HG03045 (cell line): ENCODE results near the gene TDP2.
"Not testable (repeated sequence)": the region's sequence is repeated elsewhere in the genome, so short reads cannot be mapped to it uniquely, and the experiment has no call there.

Source experiments
- ATAC-seq: cut with Tn5 transposase; IDR thresholded peaks from one replicate; pipeline ENCODE4 v1.9.1; 2021; ENCODE audit warnings: mild to moderate bottlenecking, moderate library complexity; ENCODE audit not compliant: unreplicated experiment

Gene TDP2

DNA sequence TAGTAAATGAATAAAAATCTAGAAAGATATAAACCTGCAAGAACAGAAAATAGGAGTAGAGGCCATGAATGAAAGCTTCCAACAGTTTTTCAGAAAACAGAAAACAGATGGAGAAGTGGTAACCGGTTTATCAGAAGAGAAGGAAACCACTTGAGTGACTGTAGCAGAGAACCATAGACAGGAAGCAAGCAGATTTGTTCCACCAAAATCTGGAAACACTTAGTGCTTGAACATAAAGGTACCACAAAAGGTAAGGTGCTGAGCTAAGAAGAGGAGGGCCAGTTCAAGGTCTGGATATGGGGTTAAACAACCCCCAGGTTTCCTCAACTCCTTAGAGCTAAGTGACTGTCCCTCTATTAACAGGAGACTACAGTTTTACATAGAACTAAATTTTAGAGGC, 11.5 kb downstream of the TDP2 start:
- no peak for ATAC-seq

DNA sequence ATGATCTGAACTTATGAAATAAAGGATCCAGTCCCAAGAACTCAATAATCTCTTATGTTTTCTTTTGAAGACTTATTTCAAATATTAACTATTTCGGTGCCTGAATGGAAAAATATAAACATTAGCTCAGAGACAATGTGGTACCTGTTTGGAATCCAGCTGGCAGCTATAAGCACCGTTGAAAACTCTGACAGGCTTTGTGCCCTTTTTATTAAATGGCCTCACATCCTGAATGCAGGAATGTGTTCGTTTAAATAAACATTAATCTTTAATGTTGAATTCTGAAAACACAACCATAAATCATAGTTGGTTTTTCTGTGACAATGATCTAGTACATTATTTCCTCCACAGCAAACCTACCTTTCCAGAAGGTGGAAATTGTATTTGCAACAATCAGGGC, 16.3 kb downstream of the TDP2 start:
- no peak for ATAC-seq

DNA sequence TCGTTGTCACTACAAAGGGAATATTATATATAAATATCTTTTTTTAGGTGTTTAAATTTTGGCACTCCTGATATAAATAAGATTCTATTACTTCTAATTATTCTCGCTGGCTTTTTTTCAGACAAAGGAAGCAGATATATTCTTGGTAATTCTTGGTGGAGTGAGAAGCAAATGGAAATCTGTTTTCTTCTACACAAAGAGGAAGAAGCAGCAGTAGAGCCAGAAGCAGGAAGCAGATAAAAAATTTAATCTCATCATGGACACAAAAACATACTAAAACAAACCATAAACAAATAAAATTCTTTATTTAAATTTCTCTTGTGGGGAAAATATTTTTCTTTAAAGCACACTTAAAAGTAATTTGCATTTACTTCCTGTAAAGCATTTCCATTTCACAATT, 17.0 kb downstream of the TDP2 start:
- no peak for ATAC-seq

DNA sequence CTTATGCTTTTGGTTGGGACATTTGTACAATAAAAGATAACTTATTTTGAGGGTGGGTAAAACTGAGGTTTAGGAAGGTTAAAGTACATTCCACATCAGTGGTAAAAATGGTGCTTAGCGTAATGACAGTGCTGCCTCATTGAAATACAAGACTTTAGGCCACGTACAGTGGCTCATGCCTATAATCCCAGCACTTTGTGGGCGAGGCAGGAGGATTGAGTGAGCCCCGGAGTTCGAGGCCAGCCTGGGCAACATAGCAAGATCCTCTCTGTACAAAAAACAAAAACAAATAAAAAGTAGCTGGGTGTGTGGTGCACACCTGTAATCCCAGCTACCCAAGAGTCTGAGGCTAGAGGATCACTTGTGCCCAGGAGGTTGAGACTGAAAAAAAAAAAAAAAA, 18.4 kb downstream of the TDP2 start:
- ATAC-seq: no peak

DNA sequence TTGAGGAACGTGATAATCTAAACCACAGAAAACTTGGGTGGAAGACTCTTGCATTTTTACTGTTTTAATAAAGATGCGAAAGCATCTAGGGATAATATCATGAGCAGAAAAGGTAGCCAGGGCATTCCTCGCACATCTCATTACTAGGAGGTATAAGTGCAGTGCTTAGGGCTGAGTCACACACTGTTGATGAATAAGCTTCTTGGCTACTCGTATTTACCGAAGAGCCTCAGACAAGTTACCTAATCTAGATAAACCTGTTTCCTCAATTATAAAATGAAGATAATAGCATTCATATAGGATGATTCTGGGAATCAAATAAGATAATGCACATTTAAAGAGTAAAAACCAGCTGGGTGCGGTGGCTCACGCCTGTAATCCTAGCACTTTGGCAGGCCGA, 19.9 kb downstream of the TDP2 start:
- no peak for ATAC-seq

DNA sequence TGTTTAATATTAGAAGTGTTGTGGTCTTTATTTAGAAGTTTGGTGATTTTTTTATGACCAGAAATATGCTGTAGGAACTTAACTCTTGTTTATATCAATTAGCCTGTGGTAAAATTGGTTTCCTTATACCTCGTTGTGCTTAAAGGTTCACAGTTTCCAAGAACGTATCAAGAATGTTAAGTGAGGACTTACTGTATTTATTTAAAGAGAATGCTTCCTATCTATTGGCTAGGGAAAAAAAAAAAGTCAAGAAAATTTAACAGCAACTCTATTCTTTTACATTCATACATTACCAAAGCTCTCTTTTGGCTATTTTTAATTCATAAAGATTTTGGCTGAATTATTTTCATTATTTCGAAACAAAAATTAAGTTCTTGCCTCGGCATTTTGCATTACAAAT, 22.3 kb downstream of the TDP2 start:
- no peak for ATAC-seq

DNA sequence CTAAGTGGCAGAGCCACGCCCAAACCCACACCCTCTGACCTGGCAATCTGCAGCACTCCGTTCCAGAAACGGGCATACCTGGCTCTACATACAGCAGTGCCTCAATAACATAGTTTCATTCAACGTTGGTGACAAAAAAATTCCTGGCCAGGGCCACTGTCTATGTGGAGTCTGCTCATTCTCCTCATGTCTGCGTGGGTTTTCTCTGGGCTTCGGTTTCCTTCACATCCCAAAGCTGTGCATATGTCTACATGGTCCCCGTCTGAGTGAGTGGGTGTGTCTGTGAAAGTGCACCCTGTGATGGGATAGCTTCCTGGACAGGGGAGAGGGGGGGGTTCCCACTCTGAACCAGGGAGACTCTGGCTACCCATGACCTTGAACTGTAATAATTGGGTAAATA, 22.8 kb downstream of the TDP2 start:
- no peak for ATAC-seq

DNA sequence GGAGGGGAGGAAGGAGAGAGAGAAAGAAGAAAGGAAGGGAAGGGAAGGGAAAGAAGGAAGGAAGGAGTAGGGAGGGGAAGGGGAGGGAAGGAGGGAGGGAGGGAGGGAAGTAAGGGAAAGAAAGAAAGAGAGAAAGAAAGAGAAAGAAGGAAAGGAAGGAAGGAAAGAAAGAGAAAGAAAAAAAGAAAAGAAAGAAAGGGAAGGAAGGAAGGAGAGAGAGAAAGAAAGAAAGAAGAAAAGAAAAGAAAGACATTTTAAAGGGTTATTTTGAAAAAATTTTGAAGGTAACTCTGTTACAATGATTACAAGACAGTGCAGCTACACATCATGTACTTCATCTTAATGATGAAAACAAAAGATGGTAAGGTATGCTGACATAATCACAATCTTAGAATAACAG, 24.6 kb downstream of the TDP2 start:
- ATAC-seq: no peak

DNA sequence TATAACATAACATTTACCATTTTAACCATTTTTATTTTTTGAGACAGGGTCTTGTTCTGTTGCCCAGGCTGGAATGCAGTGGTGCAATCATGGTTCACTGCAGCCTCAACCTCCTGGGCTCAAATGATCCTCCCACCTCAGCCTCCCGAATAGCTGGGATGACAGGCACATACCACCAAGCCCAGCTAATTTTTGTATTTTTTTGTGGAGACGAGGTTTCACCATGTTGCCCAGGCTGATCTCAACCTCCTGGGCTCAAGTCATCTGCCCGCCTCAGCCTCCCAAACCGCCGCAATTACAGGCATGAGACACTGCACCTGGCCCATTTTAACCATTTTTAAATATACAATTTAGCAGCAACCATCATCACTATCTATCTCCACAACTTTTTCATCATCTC, 26.1 kb downstream of the TDP2 start:
- not testable (repeated sequence) for ATAC-seq

DNA sequence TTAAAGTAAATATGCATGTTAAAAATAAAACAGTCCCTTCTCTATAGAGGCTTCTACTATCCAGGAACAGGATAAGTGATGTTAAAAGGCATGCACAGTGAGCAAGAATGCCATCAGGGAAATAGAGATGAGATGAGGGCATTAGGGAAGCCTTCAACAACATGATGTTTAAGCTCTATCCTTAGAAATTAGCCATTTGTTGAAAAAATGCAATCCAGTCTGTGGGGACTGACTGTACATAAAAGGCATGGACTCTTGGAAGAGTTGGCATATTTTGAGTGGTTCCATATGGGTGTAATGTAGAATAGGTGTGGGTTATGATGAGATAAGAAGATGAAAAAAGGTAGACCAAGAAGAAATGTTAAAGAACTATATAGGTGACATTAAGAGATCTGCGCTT, 26.5 kb downstream of the TDP2 start:
- ATAC-seq: no peak

DNA sequence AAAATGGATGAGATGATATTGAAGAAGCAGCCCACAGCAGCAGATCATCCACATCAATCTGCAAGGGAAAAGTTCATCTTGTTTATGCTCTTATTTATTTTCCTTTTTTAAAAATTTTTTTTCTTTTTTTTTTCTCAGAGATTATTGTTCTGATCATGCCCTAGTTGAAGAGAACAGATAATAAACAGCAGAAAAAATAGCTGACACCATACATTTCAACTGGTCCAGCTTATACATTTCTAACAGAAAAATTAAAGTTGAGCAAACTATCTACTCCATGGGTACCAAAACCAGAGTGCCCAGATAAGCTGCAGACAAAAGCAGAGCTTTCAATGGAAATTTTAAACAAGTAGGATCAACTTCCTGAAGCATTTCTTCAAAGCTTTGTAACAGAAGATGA, 30.0 kb downstream of the TDP2 start:
- ATAC-seq: no peak

DNA sequence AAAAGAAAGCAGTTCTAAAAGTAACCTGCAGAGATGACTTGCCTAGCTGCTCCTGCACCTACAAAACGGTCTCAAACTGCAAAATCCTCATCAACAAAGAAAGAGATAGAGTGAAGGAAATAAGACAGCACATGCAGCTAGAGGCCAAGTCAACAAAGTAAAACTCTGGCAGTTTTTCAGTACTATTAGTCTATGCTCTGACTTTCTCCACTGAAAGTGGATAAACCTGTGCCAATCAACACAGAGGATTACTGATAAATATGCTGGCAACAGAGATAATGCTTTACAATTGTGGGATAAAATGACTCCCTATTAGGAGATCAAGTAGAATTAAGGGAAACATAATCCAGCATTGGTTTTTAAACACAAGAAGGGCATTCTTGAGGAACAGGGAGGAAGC, 34.1 kb downstream of the TDP2 start:
- no peak for ATAC-seq

DNA sequence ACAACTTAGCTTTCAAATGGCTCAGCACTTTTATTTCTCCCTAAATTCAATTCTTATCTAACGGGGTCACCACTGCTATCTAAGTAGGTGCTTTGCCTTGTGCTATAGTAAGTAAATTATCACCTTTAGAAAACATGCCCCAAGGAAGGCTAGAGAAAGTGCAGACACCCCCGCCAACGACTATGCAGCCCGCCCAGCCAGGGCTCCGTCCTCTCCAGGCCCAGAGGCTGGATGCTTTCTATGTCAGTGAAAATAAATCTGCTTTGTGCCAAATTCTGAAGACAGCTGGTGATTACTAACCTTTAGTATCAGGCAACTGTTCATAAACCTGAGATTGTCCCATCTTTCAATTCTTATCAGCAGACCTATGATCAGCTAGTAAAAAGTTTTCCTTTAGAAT, 35.0 kb downstream of the TDP2 start:
- no peak for ATAC-seq

DNA sequence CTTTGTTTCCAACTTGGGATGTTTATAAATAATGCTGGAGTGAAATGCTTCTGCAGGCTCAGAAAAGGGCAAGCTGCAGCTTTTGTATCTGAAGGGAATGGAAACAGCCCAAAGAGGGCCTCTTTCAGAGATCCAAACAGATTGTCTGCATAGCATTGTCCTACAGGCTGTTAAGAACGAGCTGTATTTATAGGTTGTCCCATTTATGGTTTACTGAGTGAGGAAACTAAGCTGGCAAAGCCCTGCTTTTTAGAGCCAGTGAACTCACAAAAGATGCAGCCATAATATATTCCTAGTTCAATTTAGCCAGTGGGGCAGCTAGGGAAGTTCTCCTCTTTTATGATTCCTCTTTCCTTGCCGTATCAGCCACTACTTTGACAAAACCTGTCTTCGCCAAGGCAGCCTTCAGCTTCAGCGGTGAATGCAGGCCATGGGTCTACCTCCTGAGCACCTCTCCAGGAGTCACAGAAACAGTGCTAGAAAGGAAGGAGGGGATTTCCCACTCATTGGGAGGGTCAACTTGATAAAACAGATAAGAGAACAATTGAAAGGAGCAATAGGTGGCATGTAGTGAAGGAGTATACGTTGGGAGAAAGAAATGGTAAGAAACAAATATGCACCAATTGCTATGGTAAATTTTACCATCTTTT, 35.7 kb downstream of the TDP2 start:
- ATAC-seq: no peak

DNA sequence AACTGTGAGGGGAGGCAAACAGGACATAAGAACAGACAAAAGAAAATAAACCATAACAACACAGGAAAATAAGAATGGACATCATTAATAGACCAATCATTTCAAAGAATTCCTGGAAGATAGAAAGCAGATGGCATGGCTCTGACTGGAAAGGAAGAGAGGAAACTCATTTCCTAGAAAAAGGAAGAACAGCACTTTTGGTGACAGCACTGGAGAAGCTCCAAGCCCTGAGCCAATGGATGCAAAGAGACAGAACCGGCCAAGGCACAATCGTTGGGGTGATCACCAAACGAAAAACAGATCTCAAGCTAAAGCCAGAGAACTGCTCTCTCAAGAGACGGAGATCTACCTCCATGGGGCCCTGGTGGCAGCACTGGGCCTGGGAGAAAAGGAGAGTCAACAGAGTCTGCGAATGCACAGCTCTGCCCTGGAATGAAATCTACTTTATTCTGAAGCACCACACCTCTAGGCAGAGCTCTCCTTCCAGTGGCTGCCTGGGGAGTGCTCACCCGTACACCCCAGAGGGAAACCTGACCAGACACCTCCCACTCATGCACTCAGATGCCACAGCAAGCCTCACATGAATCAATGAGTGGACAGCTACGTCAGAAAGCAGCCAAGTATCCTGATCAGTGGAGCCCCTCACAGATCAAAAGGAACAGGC, 44.9 kb downstream of the TDP2 start:
- ATAC-seq: no peak

DNA sequence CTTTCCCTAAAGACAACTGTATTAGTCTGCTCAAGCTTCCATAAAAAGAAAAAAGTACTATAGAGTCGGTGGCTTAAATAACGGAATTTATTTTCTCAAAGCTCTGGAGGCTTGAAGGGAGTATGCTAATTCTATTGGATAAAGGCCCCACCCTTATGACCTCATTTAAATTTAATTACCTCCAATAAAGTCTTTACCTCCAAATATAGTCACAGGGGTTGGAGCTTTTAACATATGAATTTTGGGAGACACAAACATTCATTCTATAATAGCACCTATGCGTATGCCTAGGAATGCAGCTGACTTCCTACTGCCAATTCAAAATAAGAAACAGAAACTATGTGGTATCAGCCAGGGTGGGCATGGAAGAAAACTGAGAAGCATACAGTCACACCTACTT, 46.1 kb downstream of the TDP2 start:
- no peak for ATAC-seq

DNA sequence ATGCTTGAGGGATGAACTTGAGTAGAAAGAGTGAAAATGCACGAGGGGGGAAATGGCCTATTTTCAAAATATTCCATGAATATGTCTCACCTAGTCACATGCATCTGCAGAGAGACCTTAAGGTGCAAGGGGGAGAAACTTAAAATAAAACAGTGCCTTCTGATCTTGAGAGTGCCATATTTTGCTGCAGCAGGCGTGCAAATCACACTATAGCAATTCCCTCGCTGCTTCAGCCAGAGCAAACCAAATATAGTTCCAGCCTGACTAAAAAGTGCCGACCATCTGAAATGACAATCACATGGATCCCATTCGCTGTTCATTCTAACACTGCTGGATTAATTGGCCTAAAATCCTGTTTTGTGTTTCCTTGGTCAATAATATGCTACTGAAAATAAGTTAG, 47.0 kb downstream of the TDP2 start:
- ATAC-seq: no peak

DNA sequence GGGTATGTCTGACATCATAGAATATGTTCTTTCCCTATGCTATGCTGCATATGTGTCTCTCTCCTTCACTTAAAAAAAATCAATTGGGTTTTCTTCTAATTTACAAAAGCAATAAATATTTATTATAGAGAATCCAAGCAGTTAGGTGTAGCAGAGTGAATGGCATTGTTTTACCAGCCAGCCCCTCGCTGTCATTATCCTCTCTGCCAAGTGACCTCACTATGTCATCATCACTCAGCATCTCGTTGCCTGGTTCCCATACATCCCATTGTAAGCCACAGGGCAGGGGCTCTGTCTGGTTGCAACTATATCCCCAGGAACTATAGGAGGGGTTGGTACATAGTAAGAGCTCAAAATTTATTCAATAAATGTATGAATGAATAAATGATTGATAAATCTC, 52.1 kb downstream of the TDP2 start:
- ATAC-seq: no peak

DNA sequence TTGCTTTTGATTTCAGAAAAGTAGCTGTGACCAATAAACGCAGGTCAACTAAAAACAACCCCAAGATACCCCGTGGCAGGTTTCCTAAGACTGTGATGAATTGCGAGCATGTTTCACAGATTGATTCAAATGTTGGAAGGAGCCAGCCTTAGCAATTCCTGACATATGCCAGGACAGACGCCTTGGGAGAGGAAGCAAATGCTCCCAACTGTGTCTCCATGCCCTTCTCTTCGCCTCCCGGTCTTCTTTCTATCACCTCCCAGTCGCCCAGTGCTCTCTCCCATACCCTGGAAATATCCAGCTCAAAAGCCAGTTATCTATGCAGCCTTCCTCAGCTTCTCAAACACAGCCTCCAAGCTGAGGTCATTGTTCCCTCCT, 52.7 kb downstream of the TDP2 start:
- ATAC-seq: no peak

DNA sequence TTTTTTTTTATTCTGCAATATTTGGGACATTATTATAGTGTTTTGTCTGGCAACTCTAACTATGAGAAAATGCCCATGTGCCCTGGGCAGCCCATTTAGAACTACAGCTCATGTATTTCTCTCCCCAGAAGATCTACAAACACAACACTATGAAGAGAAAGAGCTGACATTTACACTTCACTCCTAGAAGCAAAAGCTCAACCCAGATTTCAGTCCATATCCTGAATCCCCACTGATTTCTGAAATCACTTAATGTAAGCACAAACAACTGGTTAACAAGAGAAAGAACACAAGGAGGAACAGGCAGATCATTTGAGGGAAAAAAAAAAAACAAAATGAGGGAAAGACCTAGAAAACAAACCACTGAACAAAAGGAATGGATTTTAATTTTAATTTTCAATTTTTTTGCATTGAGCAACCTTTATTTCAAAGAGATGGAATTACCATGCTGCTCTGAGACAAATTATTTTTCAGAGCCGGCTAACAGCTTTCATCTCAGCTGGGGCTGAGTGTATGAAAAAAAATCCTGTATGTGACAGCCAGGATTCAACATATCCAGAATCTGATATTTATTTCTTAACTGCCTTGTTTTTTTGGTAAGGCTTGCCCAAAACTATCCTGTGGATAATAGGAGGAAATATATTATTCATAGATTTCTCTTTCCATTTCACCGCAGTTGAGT, 53.2 kb downstream of the TDP2 start:
- no peak for ATAC-seq

DNA sequence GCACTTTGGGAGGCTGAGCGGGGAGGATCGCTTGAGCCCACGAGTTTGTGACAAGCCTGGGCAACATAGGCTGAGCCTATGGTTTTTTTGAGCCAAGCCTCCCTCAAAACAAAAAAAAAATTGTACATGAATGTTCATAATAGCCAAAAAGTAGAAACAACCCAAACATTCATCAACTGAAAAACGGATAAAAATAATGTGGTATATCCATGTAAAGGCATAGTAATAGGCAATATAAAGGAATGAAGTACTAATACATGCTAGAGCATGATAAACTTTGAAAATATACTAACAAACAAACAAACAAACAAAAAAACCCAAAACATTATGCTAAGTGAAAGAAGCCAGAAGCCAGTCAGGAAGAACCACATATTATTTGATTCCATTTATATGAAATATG, 56.0 kb downstream of the TDP2 start:
- ATAC-seq: no peak

DNA sequence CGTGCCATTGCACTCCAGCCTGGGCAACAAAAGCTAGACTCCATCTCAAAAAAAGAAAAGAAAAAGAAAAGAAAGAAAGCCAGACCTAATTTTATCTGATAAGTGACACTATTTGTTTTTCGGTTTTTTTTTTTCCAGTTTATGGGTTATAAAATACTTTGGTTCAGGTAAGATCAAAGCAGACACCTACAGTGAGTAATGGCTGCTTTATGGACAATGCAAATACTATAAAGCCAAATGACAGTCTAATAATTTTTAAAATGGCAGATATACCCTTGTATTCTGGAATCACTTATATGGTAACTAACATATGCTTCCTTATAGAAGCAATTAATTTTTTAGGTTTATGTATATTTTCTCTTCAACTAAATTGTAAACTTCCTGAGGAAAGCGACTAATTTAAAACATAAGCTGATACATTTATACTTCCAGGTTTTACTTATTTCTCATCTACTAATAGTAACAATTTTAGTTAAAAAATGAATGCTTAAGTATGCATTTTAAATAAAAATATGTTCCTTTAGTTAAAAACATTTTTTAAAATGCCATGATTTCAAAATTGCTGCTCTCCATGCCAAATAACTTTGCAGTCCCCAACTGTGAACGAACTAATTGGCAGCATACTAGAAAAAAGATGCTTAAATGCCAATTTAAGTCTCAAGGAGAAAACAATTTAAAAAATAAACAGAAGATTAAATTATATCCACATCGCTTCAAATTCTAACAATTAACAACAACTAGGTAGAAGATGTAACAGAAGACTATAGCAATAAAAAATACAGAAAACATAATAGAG, 59.2 kb downstream of the TDP2 start:
- no peak for ATAC-seq
